Measurements from ENCODE around the gene MAD1L1.
"Not testable (repeated sequence)": the region's sequence is repeated elsewhere in the genome, so short reads cannot be mapped to it uniquely, and the experiment has no call there.

- TF ChIP-seq EP300, CTCF, POLR2A, POLR2AphosphoS5 (IDR thresholded peaks at IDR 0.05): not testable (repeated sequence)
Observed at GRCh38 chr7:1815551-1816281, 417.0 kb downstream of the MAD1L1 start.
